HG03575 (cell line): ENCODE results near the gene ZNF558.
"Not testable (repeated sequence)": the region's sequence is repeated elsewhere in the genome, so short reads cannot be mapped to it uniquely, and the experiment has no call there.

ENCODE experiments used
- ATAC-seq: cut with Tn5 transposase; IDR thresholded peaks from one replicate; pipeline ENCODE4 v1.9.1; 2021; ENCODE audit not compliant: unreplicated experiment, insufficient number of reproducible peaks, low FRiP score; ENCODE audit errors: extremely low read depth

The ZNF558 gene

DNA sequence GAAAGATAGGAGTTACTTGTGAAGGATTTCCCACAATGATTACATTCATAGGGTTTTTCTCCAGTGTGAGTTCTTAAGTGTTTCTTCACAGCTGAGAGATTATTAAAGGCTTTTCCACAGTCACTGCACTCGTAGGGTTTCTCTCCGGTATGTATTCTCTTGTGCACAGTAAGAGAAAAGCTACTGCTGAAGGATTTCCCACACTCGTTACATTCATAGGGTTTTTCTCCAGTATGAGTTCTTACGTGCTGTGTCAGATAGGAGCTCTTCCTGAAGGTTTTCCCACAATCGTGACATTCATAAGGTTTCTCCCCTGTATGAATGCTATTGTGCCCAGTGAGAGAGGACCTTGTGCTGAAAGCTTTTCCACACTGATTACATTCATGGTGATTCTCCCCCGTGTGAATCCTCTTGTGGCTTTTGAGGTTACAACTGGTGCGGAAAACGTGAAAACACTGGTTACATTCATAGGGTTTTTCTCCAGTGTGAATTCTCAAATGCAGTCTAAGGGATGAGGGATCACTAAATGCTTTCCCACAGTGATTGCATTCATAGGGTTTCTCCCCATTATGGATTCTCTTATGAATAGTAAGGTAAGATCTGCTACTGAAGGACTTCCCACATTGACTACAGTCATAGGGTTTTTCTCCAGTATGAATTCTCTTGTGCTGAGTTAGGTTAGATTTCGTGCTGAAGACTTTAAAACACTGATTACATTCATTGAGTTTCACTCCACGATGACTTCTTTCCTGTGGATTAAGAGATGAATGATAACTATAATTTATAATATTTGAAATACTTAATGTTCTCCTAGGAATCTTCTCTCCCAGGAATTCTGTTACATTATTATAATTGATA, 20.6 kb downstream of the ZNF558 start:
- ATAC-seq = no peak

DNA sequence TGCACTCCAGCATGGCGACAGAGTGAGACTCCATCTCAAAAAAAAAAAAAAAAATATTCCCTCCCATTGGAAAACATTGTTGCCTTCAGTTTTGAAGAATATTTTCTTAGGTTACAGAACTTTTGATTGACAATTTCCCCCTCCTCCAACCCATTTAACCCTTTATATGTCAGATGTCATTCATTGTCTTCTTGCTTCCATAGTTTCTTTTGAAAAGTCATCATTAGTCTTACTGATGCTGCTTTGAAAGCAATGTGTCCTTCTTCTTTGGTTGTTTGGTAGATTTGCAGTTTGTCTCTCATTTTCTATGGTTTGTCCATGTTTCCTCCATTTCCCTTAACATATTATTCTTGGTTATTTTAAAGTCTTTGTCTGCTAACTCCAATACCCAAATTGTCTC, 25.4 kb downstream of the ZNF558 start:
- ATAC-seq = no peak

DNA sequence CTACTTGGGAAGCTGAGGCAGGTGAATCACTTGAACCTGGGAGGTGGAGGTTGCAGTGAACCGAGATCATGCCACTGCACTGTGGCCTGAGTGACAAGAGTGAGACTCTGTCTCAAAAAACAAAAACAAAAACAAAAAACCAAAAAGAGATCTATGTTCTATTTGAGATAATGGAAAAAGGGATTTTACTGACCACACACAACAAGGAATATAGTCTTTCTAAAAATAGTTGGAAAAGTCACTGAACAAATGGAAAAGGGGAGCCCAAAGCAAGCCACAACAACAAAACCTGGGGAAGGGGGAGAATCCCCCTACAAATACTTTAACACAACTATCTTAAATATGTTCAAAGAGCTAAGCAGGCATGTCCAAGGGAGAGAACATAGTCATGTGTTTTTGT, 37.3 kb downstream of the ZNF558 start:
- no peak for ATAC-seq

DNA sequence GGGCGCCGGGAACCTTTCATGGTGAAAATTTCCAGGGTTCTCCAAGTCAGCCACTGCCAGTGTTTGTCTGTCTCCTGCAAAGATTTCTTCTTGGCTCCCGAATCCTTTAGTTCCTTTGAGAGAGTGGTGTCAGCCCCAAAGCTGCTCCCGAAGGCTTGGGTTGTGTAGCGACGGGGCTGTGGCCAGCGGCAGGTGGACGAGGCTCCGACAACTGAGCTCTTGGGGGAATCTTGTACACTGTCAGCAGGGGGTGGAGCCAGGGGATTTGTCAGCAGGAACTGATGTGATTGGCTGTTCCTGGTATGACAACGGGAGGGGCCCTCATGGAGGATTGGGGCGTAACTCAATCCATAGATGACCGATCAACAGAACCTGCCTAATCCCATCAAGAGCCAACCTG, 58.5 kb downstream of the ZNF558 start:
- not testable (repeated sequence) for ATAC-seq

DNA sequence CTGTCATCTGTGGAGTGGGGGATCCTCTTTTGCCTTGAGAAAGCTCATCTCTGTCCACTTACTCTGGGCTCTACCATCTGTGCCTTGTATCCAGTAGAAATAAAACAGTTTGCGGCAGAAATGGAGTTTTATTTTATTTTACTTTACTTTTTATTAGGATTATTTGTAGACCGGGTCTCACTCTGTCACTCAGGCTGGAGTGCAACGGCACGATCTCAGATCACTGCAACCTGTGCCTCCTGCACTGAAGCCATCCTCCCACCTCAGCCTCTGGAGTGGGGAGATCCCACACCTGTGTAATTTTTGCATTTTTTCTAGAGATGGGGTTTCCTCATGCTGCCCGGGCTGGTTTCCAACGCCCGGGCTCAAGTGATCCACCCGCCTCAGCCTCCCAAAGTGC, 62.8 kb downstream of the ZNF558 start:
- not testable (repeated sequence) for ATAC-seq

DNA sequence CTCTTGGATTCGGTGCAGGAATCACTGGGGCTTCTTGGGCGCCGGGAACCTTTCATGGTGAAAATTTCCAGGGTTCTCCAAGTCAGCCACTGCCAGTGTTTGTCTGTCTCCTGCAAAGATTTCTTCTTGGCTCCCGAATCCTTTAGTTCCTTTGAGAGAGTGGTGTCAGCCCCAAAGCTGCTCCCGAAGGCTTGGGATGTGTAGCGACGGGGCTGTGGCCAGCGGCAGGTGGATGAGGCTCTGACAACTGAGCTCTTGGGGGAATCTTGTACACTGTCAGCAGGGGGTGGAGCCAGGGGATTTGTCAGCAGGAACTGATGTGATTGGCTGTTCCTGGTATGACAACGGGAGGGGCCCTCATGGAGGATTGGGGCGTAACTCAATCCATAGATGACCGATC, 64.8 kb downstream of the ZNF558 start:
- not testable (repeated sequence) for ATAC-seq
